ENCODE results near the gene ADAMTS2.

GRCh38 chr5:179220716-179221115 is 124.5 kb downstream of the ADAMTS2 start:
- TF ChIP-seq CTCF (conservative IDR thresholded peaks at IDR 0.05; ENCODE audit: low read depth in 2 of 2), result no peak
- no peak for TF ChIP-seq ETS1 (IDR thresholded peaks at IDR 0.05)
- no peak for TF ChIP-seq EZH2 (IDR thresholded peaks at IDR 0.05; ENCODE audit: low read depth, unreplicated experiment)
- no peak for TF ChIP-seq JUNB (IDR thresholded peaks at IDR 0.05; ENCODE audit: unreplicated experiment)
- no peak for TF ChIP-seq POLR2AphosphoS5 (IDR thresholded peaks at IDR 0.05; ENCODE audit: low read depth)
- TF ChIP-seq EZH2phosphoT487 (IDR thresholded peaks at IDR 0.05; ENCODE audit: unreplicated experiment), result no peak
- TF ChIP-seq CREB1 (CRISPR knock-in tag; IDR thresholded peaks at IDR 0.05; ENCODE audit: low read depth), result no peak
- TF ChIP-seq STAT1 (IDR thresholded peaks at IDR 0.05; ENCODE audit: unreplicated experiment), result no peak
- TF ChIP-seq REST (IDR thresholded peaks at IDR 0.05; ENCODE audit: unreplicated experiment), result no peak

All from GM23338 (cell line).